GM21786 (cell line): ENCODE data around the gene CCL16.
"Not testable (repeated sequence)": the region's sequence is repeated elsewhere in the genome, so short reads cannot be mapped to it uniquely, and the experiment has no call there.

Experiments used
- ATAC-seq: cut with Tn5 transposase; IDR thresholded peaks from one replicate; pipeline ENCODE4 v1.9.1; 2021; ENCODE audit not compliant: unreplicated experiment

The CCL16 gene, protein sequence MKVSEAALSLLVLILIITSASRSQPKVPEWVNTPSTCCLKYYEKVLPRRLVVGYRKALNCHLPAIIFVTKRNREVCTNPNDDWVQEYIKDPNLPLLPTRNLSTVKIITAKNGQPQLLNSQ

DNA sequence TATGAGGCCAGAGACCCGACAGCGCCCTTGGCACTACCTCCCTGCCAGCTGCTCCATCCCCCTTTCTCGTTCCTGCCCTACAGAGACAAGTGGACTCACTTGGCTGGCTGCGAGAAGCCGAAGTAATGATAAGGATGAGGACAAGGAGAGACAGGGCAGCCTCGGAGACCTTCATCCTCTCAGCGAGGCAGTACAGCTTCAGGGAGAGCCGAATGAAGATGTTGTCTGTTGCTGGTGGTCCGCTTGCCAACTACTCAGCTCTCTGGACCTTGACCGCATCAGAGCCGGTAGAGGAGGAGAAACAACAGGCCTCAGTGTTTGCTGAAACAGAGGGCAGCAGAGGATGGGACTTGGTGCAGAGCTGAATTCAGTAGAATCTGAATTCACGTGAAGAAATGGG, at the start of gene CCL16:
Gene CCL16, minus strand, starts transcription at position 252 of the 400 bp plus-strand sequence. Its CDS starts 77 bp downstream, at position 175.
- no peak for ATAC-seq

DNA sequence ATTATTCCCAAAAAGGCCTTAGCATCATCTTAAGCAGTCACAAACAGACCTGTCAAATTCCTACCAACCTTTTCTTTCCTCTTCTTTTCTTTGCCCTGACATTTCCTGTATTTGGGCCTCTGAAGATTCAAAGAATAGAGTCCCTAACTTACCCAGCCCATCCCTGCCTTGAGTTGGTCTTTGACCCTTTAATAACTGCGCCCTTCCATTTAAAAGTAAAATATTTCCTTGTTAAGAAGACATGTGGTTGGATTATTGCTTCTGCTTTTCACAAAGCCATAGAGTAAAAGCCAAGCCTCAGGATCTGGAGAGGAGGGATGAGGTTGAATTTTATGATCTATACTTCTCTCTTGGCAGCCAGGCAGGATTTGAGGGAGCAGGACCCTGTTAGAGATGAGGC, 49.7 kb upstream of the CCL16 start:
- ATAC-seq = no peak

DNA sequence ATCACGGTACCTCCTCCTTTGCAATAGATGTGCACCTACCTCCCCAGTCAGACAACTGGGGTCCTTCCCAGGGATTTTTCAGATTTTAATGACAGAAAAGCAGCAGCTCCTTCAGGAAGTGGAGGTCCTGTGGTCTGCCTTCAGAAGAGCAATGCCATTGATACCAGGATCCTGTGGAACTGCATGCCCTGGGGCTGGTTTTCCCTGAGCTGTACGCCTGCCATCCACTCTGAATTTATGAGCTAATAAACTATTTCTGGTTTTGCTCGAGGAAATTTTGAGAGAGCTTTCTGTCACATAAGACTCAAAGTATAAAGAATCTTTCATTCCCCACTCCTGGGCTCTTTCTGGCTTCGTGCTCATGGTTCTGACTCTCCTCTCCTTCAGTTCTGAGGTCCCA, 46.5 kb upstream of the CCL16 start:
- no peak for ATAC-seq

DNA sequence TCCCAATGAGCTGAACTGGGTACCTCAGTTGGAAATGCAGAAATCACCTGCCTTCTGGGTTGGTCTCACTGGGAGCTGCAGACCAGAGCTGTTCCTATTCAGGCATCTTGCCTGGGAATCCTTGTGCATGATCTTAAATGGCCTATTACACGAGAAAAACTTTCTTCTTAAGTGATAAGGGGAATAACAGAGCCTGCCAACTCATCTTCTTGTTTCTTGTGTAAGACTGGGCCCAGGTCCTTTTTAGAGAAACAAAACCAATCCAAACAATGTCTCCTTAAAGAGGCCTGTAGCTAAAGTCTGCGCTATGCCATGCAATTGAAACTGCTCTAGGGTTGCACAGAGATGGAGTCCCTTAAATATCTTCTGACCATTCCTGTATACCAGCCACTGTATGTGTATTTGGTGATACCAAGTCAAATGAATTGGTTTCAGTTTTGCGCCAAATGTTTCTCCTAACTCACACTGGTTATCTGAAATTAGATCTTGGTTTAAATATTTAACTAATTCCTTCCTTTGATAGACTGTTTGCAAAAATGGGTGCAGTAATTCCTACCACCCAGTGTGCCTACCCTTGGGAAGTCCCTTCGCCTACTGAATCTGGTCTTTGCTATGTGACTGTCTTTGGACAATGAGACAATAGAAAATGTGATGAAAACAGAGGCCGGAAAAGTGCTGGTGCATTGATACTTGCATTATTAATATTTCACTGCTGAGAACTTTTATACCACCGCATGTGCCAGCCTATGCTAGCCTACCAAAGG, 43.0 kb upstream of the CCL16 start:
- ATAC-seq = no peak

DNA sequence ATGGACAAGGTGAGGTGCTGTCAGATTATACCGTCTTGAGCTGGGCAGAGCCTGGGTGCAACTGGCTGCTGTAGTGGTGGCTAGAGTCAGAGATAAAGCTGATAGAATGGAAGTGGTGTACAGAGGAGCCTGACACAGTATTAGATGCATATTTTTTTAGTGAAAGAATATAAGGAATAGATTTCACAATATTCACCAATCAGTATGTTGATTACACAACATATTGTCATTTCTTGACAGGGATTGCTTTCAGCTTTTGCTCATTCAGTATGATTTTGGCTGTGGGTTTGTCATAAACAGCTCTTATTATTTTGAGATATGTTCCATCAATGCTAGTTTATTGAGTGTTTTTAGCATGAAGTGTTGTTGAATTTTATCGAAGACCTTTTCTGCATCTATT, 38.1 kb upstream of the CCL16 start:
- no peak for ATAC-seq

DNA sequence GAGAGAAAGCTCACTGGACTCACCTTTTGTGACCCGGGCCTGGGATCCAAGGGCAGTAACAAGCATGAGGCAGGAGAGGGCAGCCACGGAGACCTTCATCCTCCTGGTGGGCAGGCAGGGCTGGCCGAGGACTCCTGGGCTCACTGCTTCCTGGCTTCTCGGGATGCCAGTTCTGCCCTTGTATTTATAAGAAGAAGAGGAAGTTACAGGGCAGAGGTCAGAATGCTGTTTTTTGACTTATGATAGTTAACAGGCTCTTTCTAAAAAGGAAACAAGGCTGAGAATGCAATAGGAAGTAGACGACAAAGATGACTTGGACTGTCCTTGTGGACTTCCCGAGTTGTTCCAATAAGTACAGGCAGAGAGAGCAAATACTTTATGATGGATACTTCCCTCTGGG, 36.5 kb upstream of the CCL16 start, which contains the start of gene CCL23:
Gene CCL23, minus strand, starts transcription at position 174 of the 400 bp plus-strand sequence. Its CDS starts 75 bp downstream, at position 99.
- ATAC-seq = no peak

DNA sequence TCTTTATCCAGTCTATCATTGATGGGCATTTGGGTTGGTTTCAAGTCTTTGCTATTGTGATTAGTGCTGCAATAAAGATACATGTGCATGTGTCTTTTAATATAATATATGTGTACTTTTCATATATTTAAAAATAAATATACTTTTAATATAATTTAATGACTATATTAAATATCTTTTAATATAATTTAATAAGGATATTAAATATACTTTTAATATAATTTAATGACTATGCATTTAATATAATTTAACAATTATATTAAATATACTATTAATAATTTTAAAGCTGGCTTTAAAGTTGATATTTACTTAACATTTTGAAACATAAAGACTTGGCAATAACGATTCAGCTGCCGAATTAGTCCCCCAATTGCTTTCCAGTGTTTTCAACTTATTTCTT, 35.3 kb upstream of the CCL16 start:
- ATAC-seq = no peak

DNA sequence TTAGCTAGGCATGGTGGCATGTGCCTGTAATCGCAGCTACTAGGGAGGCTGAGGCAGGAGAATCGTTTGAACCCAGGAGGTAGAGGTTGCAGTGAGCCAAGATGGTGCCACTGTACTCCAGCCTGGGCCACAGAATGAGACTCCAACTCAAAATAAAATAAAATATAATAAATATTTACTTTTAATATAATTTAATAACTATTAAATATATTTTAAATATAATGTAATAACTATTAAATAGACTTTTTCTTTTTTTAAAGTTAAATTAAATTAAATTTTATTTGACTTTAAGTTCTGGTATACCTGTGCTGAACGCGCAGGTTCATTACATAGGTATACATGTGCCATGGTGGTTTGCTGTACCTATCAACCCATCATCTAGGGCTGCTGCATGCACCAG, 34.6 kb upstream of the CCL16 start:
- not testable (repeated sequence) for ATAC-seq

DNA sequence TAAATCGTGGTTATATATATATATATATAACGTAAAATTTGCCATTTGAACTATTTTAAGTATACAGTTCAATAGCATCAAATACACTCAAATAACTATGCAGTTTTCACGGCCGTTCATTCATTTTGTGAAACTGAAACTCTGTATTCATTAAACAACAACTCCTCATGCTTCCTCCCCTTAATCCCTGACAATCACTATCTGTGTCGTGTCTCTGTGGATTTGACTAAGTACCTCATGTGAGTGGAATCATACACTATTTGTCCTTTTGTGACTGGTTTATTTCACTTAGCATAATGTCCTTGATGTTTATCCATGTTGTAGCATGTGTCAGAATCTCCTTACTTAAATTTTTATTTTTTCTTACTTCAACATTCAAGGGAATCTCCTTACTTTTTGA, 33.6 kb upstream of the CCL16 start:
- ATAC-seq = no peak

DNA sequence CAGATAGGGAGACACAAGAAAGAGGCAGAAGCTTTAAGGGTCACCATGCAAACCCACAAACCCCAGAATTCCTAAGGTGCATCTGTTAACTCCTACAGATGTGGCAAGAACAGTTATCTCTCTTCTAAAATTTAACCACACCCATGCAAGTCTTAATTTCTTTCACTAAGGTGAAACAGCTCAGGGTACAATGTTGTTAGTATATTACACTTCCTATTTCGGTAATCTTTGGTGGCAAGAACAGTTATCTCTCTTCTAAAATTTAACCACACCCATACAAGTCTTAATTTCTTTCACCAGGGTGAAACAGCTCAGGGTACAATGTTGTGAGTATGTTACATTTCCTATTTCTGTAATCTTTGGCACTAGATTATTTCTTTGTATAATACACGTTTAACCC, 29.9 kb upstream of the CCL16 start:
- no peak for ATAC-seq

DNA sequence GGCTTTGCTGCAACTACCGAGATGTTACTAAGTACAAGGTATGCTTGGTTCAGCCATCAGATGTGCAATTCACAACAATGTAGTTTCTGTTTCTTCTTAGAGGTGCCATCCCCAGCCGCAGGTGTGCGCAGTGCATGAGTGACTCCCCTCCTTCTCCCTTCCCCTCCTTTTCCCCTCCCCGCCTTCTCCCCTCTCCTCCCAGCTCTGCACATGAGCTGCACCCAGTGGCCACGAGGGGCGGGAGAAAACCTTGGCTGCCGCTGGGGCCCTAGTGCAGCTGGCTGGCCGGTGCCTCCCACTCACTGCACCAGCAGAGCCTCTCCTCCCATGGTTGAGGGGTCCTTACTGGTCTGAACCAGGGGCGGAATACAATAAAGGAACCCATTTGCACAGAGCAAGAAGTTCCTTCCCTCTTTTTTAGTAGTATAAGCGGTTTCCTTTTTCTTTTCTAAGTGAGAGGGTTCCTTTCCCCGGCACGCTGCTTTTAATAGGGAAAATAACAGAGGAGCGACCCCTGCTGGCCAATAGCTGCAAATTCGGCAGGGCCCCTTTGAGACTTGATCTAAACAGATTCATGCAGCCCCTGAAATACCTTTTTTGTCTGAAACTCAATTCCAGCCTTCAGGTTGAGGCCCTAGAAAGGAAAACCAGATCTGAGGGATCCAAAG, 27.8 kb upstream of the CCL16 start:
- ATAC-seq = no peak

DNA sequence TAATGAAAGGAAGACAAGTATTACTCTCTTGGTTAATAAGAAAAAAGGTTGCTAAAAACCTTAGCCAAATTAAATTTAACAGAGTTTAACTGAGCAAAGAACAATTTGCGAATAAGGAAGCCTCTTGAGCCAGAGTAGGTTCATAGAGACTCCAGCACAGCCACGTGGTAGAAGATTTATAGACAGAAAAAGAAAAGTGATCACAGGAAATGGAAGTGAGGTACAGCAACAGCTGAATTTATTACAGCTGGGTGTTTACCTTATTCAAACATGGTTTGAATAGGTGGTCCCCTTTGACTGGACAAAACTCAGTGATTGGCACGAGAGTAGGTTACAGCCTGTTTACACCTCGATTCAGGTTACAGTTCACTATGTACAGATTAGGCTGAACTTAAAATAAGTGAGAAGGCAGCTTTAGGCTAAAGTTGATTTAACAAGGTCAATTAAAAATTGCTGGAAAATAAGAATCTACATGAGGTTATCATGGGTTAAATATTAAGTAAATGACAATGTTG, 23.4 kb upstream of the CCL16 start:
- ATAC-seq = no peak

DNA sequence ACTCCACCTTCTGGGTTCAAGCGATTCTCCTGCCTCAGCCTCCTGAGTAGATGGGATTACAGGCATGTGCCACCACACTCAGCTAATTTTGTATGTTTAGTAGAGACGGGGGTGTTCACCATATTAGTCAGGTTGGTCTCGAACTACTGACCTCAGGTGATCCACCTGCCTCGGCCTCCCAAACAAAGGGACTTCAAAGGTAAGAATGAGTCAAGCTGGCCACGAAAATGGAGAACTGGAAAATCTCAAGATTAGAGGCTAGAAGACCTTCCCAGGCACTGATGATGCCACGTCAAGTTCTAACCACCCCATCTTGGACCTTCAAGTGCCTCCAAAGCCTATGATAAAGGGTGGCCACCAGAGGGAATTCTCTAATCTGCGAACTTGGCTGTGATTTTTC, 21.3 kb upstream of the CCL16 start:
- ATAC-seq = no peak

DNA sequence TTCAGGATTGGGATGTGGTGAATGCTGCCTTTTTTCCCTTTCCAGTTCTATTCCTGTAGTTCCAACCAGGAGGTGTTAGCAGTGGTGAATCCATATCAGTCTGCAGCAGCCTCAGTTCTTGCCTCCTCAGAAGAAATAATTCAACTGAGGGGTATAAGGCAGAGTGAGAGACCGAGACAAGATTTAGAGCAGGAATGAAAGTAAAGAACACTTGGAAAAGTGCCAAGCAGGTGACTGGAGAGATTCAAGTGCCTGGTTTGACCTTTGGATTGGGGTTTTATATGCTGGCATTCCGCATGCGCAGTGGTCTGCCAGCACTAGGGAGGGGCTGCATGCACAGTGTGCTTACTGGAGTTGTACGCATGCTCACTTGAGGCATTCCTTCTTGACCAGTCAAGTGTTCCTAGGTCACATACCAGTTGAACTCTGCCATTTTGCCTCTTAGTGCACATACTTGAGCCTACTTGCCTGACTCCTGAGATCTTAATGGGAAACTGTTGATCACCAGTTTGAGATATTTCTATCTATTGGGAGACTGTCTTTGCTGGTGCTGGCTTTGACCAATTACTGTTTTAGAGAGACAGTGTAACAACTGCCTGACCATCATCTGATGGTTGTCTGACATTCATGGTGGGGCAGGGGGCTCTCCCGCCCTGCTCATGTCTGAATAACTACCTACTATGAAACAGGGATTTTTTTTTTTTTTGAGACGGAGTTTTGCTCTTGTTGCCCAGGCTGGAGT, 20.7 kb upstream of the CCL16 start:
- no peak for ATAC-seq

DNA sequence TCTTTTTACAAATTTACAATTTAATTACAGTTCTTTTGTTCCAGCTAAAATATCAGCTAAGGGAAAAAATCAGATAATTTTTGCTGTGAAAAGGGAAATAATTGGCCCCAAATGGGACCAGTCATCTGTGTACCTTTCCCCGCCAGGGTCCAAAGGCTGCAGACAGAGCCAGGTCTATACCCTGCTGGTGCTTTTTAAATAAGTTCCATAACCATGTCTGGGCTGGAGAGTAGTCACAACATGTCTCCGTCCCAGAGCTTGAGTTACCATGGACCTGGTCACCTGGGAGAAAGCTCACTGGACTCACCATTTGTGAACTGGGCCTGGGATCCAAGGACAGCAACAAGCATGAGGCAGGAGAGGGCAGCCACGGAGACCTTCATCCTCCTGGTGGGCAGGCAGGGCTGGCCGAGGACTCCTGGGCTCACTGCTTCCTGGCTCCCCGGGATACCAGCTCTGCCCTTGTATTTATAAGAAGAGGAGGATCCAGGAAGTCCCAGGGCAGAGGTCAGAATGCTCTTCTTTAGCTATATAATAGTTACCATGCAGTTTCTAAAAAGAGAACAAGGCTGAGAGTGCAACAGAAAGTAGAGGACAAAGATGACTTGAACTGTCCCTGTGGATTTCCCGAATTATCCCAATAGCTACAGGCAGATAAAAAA, 19.9 kb upstream of the CCL16 start, which contains the start of gene CCL15:
Gene CCL15, minus strand, starts transcription at position 444 of the 662 bp plus-strand sequence. Its CDS starts 61 bp downstream, at position 383.
- ATAC-seq = no peak

DNA sequence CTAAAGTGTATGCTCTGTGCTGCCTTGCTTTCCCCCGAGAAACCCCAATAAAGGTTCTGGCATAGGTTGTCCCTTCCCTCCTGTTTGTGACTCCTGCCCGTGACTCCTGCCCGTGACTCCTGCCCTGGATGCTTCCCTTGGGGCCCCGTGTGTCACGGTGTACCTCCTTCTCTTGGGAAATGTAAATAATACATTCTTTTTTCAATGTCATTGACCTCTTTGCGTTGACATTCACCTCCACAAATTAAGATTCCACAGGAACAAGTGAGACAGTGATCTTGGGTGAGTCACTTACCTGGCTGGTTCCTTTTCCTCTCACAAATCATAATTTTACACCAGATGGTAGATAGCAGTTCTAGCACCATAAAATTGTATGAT, 19.4 kb upstream of the CCL16 start:
- no peak for ATAC-seq

DNA sequence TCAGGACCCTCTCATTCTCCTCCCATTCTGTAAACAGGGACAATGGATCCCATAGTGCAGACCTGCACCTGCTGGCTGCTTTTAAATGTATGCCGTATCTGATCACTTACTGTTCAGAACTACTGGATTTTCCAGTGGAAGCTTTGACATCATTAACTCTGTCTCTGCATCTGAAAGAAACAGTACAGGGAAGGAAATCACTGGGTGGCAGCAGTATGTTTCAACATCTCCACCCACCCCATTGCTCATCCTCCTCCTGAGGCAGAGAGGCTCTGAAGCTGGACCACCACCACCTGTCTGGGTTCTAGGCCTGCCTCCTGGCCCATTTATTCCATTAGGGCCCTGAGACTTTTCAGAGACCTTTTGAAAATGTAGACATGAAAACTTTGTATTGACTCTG, 17.5 kb upstream of the CCL16 start:
- no peak for ATAC-seq

DNA sequence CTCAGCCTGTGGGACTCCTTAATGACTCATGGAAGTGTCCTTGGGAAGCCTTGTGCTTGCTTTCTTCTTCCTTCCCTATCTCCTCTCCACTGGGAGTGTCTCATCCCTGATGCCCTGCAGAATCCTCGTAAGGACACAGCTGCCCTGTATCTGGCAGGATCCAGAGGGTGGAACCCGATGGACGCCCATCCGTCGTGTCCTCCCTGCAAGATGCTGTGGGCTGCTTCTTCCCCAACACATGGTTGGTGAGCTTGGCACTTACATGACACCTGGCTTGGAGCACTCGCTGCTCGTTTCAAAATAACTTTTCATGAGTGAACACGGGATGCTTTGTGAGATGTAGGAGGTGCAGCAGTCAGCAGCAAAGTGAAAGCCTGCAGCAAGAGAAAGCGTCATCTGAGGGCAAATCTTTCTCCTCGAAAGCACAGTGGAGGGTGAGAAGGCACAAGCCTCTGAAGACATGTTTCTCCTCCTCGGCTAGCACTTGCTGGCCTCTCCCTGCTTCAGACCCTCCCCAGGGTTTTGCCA, 16.8 kb upstream of the CCL16 start:
- ATAC-seq = no peak

DNA sequence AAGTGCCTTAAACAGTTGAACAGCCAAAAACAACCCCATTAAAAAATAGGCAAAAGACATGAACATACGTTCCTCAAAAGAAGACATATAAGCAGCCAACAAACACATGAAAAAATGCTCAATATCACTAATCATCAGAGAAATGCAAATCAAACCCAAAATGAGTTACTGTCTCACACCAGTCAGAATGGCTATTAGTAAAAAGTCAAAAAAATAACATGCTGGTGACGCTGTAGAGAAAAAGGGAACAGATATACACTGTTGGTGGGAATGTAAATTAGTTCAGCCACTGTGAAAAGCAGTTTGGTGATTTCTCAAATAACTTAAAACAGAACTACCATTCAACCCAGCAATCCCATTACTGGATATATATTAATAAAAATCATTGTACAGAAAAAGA, 14.0 kb upstream of the CCL16 start:
- not testable (repeated sequence) for ATAC-seq

DNA sequence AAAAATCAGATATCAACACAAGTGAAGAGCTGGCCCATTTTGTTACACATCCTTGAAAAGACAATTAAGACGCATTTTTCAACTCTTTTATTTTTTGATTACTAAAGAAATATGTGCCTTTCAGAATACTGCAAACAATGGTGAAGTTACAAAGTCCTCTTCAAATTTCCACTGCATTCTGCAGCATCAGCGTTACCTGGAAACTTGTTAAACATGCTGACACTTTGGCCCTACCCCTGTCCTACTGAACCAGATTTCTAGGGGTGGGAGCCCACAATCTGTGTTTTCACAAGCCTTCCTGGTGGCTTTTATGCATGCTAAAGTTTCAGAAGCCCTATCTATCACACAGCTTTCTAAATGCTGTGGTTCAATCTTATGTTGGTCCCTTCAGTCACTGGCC, 9.8 kb upstream of the CCL16 start:
- ATAC-seq = no peak

DNA sequence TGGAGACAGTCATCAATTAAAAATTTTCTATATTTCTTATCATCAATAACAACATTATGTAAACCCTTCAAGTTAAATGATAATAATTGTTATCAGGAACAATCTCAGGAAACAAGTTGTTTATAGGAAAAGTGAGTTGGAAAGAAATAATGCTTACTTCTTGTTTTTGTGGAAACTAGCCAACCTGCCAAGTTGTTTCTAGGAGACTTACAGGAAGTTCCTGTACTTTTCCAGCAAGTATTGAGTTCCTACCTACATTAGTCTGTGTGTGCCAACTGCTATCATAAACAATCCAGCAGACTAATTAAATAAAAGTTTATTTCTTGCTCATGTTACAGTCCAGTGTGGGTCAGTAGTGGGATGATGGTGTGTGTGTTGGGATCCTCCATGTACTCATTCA, 6.9 kb upstream of the CCL16 start:
- ATAC-seq = no peak
